Cardiac fibroblast (primary cell): ENCODE measurements around the gene SCRG1.

Source experiments
- DNase-seq, 2 donors: peaks; one replicate each; pipeline versions ENCODE4 v3.0.0 to v3.0.0-alpha.2; 2010; ENCODE audit warnings: low read depth in 2 of 2
- H3K4me3 ChIP-seq, 2 donors: replicated peaks in 1 of 2; 1 replicate in 1 of 2; 2 replicates in 1 of 2; pipeline ENCODE4 v1.5.1; 2011; ENCODE audit warnings: low read depth in 2 of 2, low read length in 2 of 2, mild to moderate bottlenecking in 2 of 2, moderate library complexity in 1 of 2
- TF ChIP-seq, protein P1 (sequence below): IDR thresholded peaks from one replicate; pipeline ENCODE4 v1.5.1; 2011; ENCODE audit warnings: low read depth, mild to moderate bottlenecking, low read length, inconsistent platforms

Gene SCRG1

GRCh38 chr4:173382349-173382748 is 16.6 kb downstream of the SCRG1 start:
- H3K4me3 ChIP-seq = no peak overlapping the region
- TF ChIP-seq, protein P1, sequence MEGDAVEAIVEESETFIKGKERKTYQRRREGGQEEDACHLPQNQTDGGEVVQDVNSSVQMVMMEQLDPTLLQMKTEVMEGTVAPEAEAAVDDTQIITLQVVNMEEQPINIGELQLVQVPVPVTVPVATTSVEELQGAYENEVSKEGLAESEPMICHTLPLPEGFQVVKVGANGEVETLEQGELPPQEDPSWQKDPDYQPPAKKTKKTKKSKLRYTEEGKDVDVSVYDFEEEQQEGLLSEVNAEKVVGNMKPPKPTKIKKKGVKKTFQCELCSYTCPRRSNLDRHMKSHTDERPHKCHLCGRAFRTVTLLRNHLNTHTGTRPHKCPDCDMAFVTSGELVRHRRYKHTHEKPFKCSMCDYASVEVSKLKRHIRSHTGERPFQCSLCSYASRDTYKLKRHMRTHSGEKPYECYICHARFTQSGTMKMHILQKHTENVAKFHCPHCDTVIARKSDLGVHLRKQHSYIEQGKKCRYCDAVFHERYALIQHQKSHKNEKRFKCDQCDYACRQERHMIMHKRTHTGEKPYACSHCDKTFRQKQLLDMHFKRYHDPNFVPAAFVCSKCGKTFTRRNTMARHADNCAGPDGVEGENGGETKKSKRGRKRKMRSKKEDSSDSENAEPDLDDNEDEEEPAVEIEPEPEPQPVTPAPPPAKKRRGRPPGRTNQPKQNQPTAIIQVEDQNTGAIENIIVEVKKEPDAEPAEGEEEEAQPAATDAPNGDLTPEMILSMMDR = no peak
- DNase-seq = no peak

GRCh38 chr4:173381610-173382009 is 17.3 kb downstream of the SCRG1 start:
- no peak overlapping the region for H3K4me3 ChIP-seq
- DNase-seq = peak in 1 of 2 donors; percentile 50
- TF ChIP-seq, protein P1 = no peak

DNA sequence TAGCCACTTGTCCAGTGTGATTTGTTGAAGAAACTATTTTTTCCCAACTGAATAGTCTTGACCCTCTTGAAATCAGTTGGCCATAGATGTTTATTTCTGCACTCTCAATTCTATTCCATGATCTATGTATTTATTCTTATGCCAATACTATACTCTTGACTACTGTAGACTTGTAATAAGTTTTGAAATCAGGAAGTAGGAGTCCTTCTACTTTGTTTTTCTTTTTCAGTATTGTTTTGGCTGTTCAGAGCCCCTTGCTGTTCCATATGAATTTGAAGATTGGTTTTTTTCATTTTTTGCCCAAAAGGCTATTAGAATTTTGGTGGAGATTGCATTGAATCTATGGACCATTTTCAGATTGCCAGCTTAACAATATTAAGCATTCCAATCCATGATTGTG is 17.9 kb downstream of the SCRG1 start:
- H3K4me3 ChIP-seq = no peak overlapping the region
- no peak for DNase-seq
- TF ChIP-seq, protein P1 = no peak

- TF ChIP-seq, protein P1 = no peak
- DNase-seq = no peak
- H3K4me3 ChIP-seq = no peak overlapping the region
Observed at GRCh38 chr4:173379929-173380328, 19.0 kb downstream of the SCRG1 start.

DNA sequence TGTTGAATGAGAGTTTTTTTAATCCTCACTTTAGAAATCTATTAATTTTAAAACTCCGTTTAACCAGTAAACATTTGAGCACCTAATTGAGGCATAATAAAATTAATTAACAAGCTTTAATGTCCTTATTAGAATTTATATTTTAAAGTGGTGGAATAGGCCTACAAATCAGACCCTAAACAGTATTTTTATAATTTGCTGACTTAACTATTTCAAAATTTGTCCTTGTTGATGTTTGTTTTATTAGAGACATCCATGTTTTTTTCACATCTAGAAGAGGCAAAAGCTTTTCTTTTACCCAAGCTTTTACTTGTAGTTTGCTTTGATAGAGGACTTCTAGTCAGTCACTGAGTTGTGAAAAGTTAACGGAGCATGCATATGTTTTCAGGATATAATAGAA is 24.3 kb downstream of the SCRG1 start:
- DNase-seq = no peak
- TF ChIP-seq, protein P1 = no peak
- no peak overlapping the region for H3K4me3 ChIP-seq

GRCh38 chr4:173371292-173372192 is 27.4 kb downstream of the SCRG1 start:
- TF ChIP-seq, protein P1 = no peak
- peak overlapping the region; percentile 73 to 94 for H3K4me3 ChIP-seq
- peak; percentile 76 to 84 for DNase-seq
